Liver (tissue), 3 donors: ENCODE results near the gene TACR2.

Source experiments
- ATF3 ChIP-seq: IDR thresholded peaks from 2 replicates; pipeline ENCODE4 v1.6.1; 2016; ENCODE audit warnings: antibody characterized with exemption
- CTCF ChIP-seq: fragments of 150-350 bp; IDR thresholded peaks from 2 replicates; pipeline ENCODE4 v1.5.1; 2017; ENCODE audit warnings: improper control_type of control experiment, low read depth, low read length; ENCODE audit not compliant: missing input control
- EGR1 ChIP-seq, 2 donors: IDR thresholded peaks; 2 replicates each; pipeline ENCODE4 v1.6.1; 2016 to 2018; ENCODE audit warnings: antibody characterized with exemption in 2 of 2, low read depth in 2 of 2
- JUND ChIP-seq, 2 donors: IDR thresholded peaks; 2 replicates each; pipeline ENCODE4 v1.6.1; 2016; ENCODE audit warnings: antibody characterized with exemption in 2 of 2
- MAX ChIP-seq: IDR thresholded peaks from 2 replicates; pipeline ENCODE4 v1.6.1; 2016; ENCODE audit warnings: antibody characterized with exemption
- RAD21 ChIP-seq, 2 donors: IDR thresholded peaks; 2 replicates each; pipeline ENCODE4 v1.6.1; 2016; ENCODE audit warnings: antibody characterized with exemption in 2 of 2, mild to moderate bottlenecking in 2 of 2
- REST ChIP-seq: IDR thresholded peaks from 2 replicates; pipeline ENCODE4 v1.6.1; 2016; ENCODE audit warnings: antibody characterized with exemption, mild to moderate bottlenecking
- RXRA ChIP-seq, 2 donors: IDR thresholded peaks; 2 replicates each; pipeline ENCODE4 v1.6.1; 2017 to 2018; ENCODE audit warnings: antibody characterized with exemption in 2 of 2, mild to moderate bottlenecking in 1 of 2
- TAF1 ChIP-seq: conservative IDR thresholded peaks from 2 replicates; pipeline ENCODE4 v1.6.1; 2016; ENCODE audit warnings: antibody characterized with exemption, mild to moderate bottlenecking
- YY1 ChIP-seq: IDR thresholded peaks from 2 replicates; pipeline ENCODE4 v1.6.1; 2016; ENCODE audit warnings: antibody characterized with exemption, mild to moderate bottlenecking
- donor health status: healthy.
- donor health status: healthy.

DNA sequence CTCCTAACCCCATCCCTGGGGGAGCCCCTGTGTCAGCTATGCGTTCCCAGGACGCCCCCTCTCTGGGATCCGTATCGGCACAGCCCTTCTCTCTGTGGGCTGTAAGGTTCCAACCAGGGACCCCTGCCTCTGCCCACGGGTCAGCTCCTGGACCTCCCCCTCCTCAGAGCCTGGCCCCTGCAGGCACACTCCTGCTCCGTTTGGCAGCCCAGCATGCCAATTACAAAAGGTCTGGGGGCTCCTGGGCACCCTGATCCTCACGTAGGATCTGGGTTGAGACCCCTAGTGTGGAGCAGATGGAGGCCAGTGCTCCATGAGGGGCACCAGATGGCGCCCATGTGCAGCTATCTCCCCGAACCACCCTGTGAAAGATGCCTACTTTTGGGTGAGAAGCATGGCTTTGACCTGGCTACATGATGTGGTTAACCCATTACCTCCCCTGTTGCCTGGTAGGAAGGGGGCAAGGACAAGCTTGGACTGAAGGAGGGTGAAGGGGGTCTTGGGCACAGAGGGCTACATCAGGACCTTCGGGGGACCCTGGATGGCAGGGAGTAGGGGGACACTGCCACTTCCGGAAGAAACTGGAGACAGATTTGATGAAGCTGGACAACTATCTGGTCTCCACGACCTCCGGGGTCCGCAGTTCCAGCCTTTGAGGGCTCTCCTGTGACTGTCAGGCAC lies 9.0 kb downstream of the TACR2 start:
- TF ChIP-seq ATF3 (no peak), CTCF (peak; percentile 14), REST (no peak), MAX (no peak), RAD21 (IDR thresholded peaks at IDR 0.05) (peak in 1 of 2 donors; percentile 56), EGR1 (IDR thresholded peaks at IDR 0.05; ENCODE audit: low read depth in 2 of 2) (no peak), TAF1 (no peak), YY1 (no peak), JUND (IDR thresholded peaks at IDR 0.05) (no peak), RXRA (IDR thresholded peaks at IDR 0.05) (no peak)
